Astrocyte of the cerebellum (primary cell): ENCODE data around the gene RELN.

Experiments used
- DNase-seq: peaks from one replicate; pipeline ENCODE4 v3.0.0-alpha.2; 2011; ENCODE audit warnings: low read depth
- H3K4me3 ChIP-seq: 2 replicates; pipeline ENCODE4 v1.5.1; 2011; ENCODE audit warnings: mild to moderate bottlenecking, low read depth, low read length, moderate library complexity
- in situ Hi-C: cut with HindIII; loops from 2 replicates; pipeline ENCODE4 v1.10.0; 2017; ENCODE audit warnings: low sequenced_read_pairs
- TF ChIP-seq, protein P1 (sequence below): IDR thresholded peaks from 2 replicates; pipeline ENCODE4 v1.5.1; 2012; ENCODE audit warnings: low read length, low read depth, moderate library complexity, mild to moderate bottlenecking; ENCODE audit errors: missing control alignments

RELN gene

DNA sequence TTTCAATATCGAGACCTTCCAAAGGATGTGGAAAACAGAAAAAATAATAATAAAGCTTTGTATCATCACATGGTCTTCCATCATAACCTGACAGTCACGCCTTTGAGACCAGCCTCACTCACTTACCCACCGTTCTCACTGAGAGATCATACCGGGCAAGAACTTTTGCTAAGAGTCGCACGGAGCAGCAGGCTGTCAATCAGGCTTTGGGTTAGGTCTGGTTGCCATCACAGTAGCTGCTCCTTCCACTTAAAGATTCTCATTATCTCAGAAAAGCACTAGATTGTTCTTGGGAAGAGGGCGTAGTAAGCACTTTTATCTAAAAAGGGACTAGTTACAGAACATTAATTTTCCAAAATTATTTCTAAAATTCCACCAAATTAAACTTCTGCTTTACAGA, 2.0 kb downstream of the RELN start:
- H3K4me3 ChIP-seq, result no peak overlapping the region
- in situ Hi-C loops, result no loop called here
- DNase-seq, result no peak
- TF ChIP-seq, protein P1, sequence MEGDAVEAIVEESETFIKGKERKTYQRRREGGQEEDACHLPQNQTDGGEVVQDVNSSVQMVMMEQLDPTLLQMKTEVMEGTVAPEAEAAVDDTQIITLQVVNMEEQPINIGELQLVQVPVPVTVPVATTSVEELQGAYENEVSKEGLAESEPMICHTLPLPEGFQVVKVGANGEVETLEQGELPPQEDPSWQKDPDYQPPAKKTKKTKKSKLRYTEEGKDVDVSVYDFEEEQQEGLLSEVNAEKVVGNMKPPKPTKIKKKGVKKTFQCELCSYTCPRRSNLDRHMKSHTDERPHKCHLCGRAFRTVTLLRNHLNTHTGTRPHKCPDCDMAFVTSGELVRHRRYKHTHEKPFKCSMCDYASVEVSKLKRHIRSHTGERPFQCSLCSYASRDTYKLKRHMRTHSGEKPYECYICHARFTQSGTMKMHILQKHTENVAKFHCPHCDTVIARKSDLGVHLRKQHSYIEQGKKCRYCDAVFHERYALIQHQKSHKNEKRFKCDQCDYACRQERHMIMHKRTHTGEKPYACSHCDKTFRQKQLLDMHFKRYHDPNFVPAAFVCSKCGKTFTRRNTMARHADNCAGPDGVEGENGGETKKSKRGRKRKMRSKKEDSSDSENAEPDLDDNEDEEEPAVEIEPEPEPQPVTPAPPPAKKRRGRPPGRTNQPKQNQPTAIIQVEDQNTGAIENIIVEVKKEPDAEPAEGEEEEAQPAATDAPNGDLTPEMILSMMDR, result no peak

DNA sequence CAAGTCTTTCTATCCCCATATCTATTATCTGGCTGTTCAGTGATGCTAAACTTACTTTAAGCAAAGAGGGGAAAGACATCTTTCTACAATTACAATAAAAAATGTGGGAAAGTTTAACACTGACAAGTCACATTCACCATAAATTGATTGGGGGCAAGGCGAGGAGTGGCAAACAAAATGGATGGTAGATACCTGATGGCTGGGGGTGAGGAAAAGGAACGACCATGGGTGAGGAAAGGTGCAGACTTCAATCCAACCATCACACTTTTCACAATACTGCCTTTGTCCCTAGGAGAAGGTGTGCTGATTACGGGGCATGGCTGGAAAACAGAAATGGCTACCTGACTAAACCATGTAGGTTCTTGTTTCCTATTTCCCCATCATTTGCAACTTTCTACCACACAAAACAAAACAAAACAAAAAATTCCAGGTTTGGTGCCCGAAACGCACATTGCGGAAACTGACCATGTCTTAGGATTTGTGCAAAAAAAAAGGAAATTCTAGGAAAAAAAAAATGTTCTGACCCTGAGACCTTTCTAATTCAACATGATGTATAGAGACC, 3.8 kb downstream of the RELN start:
- TF ChIP-seq, protein P1, result no peak
- in situ Hi-C loops, result no loop called here
- no peak overlapping the region for H3K4me3 ChIP-seq
- no peak for DNase-seq

DNA sequence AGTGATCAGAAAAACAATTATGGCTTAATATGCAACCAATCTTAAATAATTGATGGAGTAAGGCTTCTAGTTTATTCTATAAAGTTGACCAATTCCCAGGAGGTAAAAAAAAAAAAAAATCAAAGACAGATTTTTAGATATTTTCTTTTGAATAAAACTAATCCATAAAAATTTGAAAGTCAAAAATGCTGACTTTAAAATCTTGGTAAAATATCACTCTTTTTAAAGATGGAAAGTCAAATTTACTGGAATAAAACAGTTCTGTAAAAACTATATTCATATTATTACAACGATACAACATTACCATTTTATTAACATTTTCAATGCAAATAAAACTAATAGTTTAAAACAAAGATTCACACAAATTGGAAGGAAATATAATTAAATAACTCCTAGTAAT, 5.4 kb downstream of the RELN start:
- no peak overlapping the region for H3K4me3 ChIP-seq
- TF ChIP-seq, protein P1, result no peak
- in situ Hi-C loops, result no loop called here
- no peak for DNase-seq

DNA sequence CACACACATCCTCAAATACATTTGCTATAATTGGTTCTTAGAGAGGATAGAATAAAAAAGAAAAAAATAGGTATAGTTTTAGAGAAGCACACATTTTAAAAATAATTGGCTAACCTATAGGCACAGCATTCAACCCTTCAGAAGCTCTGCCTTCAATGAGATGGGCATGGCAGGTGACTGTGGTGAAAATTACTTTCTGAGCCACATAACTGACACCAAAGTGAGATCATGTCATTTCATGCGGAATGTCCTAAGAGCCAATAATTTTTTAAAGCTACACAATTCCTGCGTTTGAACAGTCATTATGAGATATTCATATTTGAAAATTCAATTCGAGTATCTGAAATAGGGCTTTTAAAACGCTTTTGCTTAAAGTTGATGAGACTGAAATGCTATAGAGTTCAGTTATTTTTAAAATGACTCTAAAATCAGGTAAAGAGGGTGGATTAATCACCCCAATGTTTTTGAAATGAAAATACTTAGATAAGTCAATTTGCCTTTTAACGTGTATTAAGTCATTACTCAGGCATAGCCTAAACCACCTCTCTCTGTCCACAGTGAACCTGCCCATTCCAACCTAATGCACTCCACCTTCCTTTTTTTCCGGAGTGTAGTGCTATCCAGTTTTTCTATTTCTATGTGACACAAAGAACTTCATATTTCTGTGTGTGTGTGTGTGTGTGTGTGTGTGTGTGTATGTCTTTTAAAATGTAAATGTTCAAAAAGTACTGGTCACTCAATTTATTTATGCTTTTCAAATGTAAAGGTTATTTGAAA, 6.1 kb downstream of the RELN start:
- TF ChIP-seq, protein P1, result no peak
- in situ Hi-C loops, result no loop called here
- no peak overlapping the region for H3K4me3 ChIP-seq
- DNase-seq, result no peak

DNA sequence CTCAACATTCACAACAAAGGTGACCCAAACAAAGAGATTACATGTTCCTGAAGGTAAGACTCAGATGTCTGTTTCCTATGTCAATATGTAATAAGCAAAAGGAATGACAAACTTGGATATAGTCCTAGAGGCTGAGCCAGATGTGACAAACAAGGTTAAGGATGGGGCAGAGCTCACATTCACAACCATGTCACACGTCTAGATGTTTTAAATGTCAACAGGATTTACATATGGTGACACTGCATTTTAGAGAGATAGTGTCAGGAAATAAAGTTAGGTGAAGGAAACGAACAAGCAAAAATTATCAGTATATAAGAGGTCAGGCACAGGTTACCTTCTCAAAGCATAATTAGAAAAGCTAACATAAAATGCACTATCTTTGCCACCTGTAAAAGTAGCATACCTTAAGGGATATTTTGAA, 8.4 kb downstream of the RELN start:
- DNase-seq, result no peak
- TF ChIP-seq, protein P1, result no peak
- no peak overlapping the region for H3K4me3 ChIP-seq
- in situ Hi-C loops, result no loop called here

DNA sequence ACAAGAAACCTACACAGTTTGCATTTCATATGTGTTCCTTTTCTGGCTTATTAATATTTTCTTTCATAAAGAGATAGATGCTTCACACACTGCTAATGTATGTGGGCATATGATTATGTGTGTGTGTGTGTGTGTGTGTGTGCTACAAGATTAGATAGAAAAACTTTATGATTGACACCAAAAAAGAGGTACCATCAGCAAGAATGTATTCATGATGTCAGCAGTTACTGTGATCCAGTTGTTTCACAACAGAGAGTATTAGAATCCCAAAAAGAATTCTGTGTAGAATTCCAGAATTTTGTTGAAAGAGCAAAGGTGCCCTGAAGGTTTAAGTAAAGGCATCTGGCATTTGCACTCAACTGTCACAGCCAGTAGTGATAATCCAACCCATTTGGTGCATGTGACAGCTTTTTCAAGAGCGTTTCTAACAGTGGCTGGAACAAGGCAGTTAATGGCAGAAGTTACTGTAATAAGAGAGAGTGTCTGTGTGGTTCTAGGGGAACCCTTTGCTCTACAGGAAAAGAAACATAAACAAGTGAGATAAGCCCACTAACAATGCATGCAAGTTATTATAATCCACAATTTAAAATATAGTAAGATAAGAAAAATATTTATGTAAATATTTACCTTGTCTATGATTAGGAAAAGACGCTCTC, 16.6 kb downstream of the RELN start:
- in situ Hi-C loops, result no loop called here
- no peak for DNase-seq
- TF ChIP-seq, protein P1, result no peak

More for the DNA sequence above, 16.6 kb downstream of the RELN start:
- no peak overlapping the region for H3K4me3 ChIP-seq
